GM21423 (cell line): ENCODE data around the gene SPATA2.
"Not testable (repeated sequence)": the region's sequence is repeated elsewhere in the genome, so short reads cannot be mapped to it uniquely, and the experiment has no call there.

Source experiments
- ATAC-seq: cut with Tn5 transposase; IDR thresholded peaks from one replicate; pipeline ENCODE4 v1.9.1; 2021; ENCODE audit warnings: mild to moderate bottlenecking, moderate library complexity; ENCODE audit not compliant: unreplicated experiment

SPATA2 gene

GRCh38 chr20:49906101-49906604 lies 9.2 kb downstream of the SPATA2 start:
- no peak for ATAC-seq

GRCh38 chr20:49905415-49906091 lies 9.8 kb downstream of the SPATA2 start:
- ATAC-seq = no peak

GRCh38 chr20:49904440-49905214 lies 10.7 kb downstream of the SPATA2 start:
- no peak for ATAC-seq

- ATAC-seq = no peak
Observed at GRCh38 chr20:49901588-49901987, 13.7 kb downstream of the SPATA2 start.

GRCh38 chr20:49899541-49900383 lies 15.6 kb downstream of the SPATA2 start:
- ATAC-seq = no peak

GRCh38 chr20:49896204-49896603 lies 19.1 kb downstream of the SPATA2 start:
- no peak for ATAC-seq

GRCh38 chr20:49895474-49896093 lies 19.7 kb downstream of the SPATA2 start:
- not testable (repeated sequence) for ATAC-seq

- ATAC-seq = no peak
Observed at GRCh38 chr20:49894073-49894470, 21.3 kb downstream of the SPATA2 start.

- no peak for ATAC-seq
Observed at GRCh38 chr20:49893242-49894072, 21.9 kb downstream of the SPATA2 start.

GRCh38 chr20:49892817-49893216 lies 22.5 kb downstream of the SPATA2 start:
- no peak for ATAC-seq

- ATAC-seq = no peak
Observed at GRCh38 chr20:49892260-49892659, 23.1 kb downstream of the SPATA2 start.

- no peak for ATAC-seq
Observed at GRCh38 chr20:49891476-49892110, 23.7 kb downstream of the SPATA2 start.

- ATAC-seq = no peak
Observed at GRCh38 chr20:49890471-49891361, 24.6 kb downstream of the SPATA2 start.

GRCh38 chr20:49889935-49890333 lies 25.4 kb downstream of the SPATA2 start:
- ATAC-seq = no peak

- ATAC-seq = no peak
Observed at GRCh38 chr20:49889001-49889934, 26.1 kb downstream of the SPATA2 start.

- ATAC-seq = no peak
Observed at GRCh38 chr20:49888212-49889000, 26.9 kb downstream of the SPATA2 start.
